GM12878 (cell line): ENCODE measurements around the gene TNS4. TPM values are rescaled to one million over a fixed set of nuclear protein-coding genes. Genes with fewer than 3 reads are reported as not detected.

Source experiments
- ATAC-seq: fragments of 200-7000 bp; cut with Tn5 transposase; 3 replicates; pipeline ENCODE4 v1.9.1; 2020; ENCODE audit warnings: mild to moderate bottlenecking, moderate library complexity
- BruUV-seq: library from RNA; stranded (reverse); fragments of 400-500 nt; replicated peaks from 2 replicates; lab custom pipeline; 2021; lab: Mats Ljungman, UMichigan
- CTCF ChIA-PET: fragments of 300-600 bp; sonication (Branson Sonifier 250); formaldehyde crosslinking; extraction: SDS; loops from one replicate; lab custom pipeline; 2021; ENCODE audit warnings: inconsistent platforms; lab: Yijun Ruan, JAX
- POLR2A ChIA-PET: fragments of 350-600 bp; formaldehyde crosslinking; extraction: SDS; loops from one replicate; lab custom pipeline; 2021; ENCODE audit warnings: inconsistent platforms; lab: Charles Lee
- RAD21 ChIA-PET: fragments of 300-600 bp; sonication (Branson Sonifier 250); formaldehyde crosslinking; loops from one replicate; lab custom pipeline; 2023; ENCODE audit warnings: antibody characterized with exemption; ENCODE audit not compliant: unreplicated experiment; lab: Charles Lee
- SMC1A ChIA-PET: fragments of 300-600 bp; sonication (Branson Sonifier 250); formaldehyde crosslinking; loops from one replicate; lab custom pipeline; 2023; ENCODE audit not compliant: unreplicated experiment, uncharacterized antibody; lab: Charles Lee
- DNase-seq: peaks from one replicate; pipeline ENCODE4 v3.0.0-alpha.2; 2011; ENCODE audit warnings: low read depth, low spot score
- FAIRE-seq: peaks from 3 replicates; lab custom pipeline; 2011; peaks lifted over from hg19 to GRCh38; lab: Jason Lieb, UNC
- H2AFZ ChIP-seq: 2 replicates; pipeline ENCODE4 v1.6.0; 2011; ENCODE audit warnings: low read depth, low read length, control low read depth; ENCODE audit not compliant: control insufficient read depth
- H3K27ac ChIP-seq: 2 replicates; pipeline ENCODE4 v1.5.1; 2011; ENCODE audit warnings: control low read depth; ENCODE audit not compliant: control insufficient read depth, insufficient read depth
- H3K27me3 ChIP-seq, 2 experiments: replicated peaks in 1 of 2; 2 replicates each; pipeline versions ENCODE4 v1.6.0 to v1.6.1; 2011; ENCODE audit warnings: low read length in 1 of 2; ENCODE audit not compliant: control insufficient read depth in 2 of 2, insufficient read depth in 2 of 2
- H3K36me3 ChIP-seq, 2 experiments: 2 replicates each; pipeline ENCODE4 v1.5.1; 2011; ENCODE audit warnings: low read length in 1 of 2; ENCODE audit not compliant: control insufficient read depth in 2 of 2, insufficient read depth in 2 of 2
- H3K4me1 ChIP-seq: 2 replicates; pipeline ENCODE4 v1.6.1; 2011; ENCODE audit warnings: mild to moderate bottlenecking, low read length, moderate library complexity, mixed read lengths; ENCODE audit not compliant: control insufficient read depth, insufficient read depth
- H3K4me2 ChIP-seq: 2 replicates; pipeline ENCODE4 v1.6.0; 2011; ENCODE audit warnings: control low read depth; ENCODE audit not compliant: control insufficient read depth, insufficient read depth
- H3K4me3 ChIP-seq: fragments of 200-600 bp; sonication (generic); 2 replicates; pipeline ENCODE4 v1.5.1; 2016
- H3K79me2 ChIP-seq: 2 replicates; pipeline ENCODE4 v1.6.0; 2011; ENCODE audit warnings: low read length; ENCODE audit not compliant: control insufficient read depth, insufficient read depth
- H3K9ac ChIP-seq: 2 replicates; pipeline ENCODE4 v1.8.0; 2011; ENCODE audit warnings: low read length, control low read depth, mixed read lengths; ENCODE audit not compliant: control insufficient read depth, insufficient read depth
- H3K9me3 ChIP-seq: replicated peaks from 3 replicates; pipeline ENCODE4 v1.5.1; 2011; ENCODE audit warnings: mild to moderate bottlenecking, low read length; ENCODE audit not compliant: control insufficient read depth, insufficient read depth
- H4K20me1 ChIP-seq: 2 replicates; pipeline ENCODE4 v1.6.0; 2011; ENCODE audit not compliant: control insufficient read depth, insufficient read depth
- ASH2L ChIP-seq: fragments of 300-600, 200-600 bp; sonication (generic); IDR thresholded peaks from 2 replicates; pipeline ENCODE4 v1.6.1; 2017; ENCODE audit warnings: low read depth, mild to moderate bottlenecking, borderline replicate concordance
- FOS ChIP-seq: IDR thresholded peaks from 3 replicates; pipeline ENCODE4 v1.6.1; 2011; ENCODE audit warnings: borderline replicate concordance; ENCODE audit not compliant: insufficient read length; ENCODE audit errors: extremely low read depth
- HDAC2 ChIP-seq: fragments of 200-600 bp; sonication (generic); IDR thresholded peaks from 2 replicates; pipeline ENCODE4 v1.6.1; 2017
- HDGF ChIP-seq: fragments of 450-650 bp; IDR thresholded peaks from 2 replicates; pipeline ENCODE4 v1.6.1; 2016; ENCODE audit warnings: antibody characterized with exemption
- IRF5 ChIP-seq: fragments of 450-650 bp; IDR thresholded peaks from 2 replicates; pipeline ENCODE4 v1.6.1; 2017; ENCODE audit warnings: borderline replicate concordance
- KAT2A ChIP-seq: conservative IDR thresholded peaks from 2 replicates; pipeline ENCODE4 v1.6.1; 2011; ENCODE audit warnings: low read depth, low read length; ENCODE audit not compliant: control insufficient read depth
- KLF5 ChIP-seq: fragments of 450-650 bp; IDR thresholded peaks from 2 replicates; pipeline ENCODE4 v1.6.1; 2014; ENCODE audit warnings: mild to moderate bottlenecking; ENCODE audit not compliant: partially characterized antibody
- MEF2B ChIP-seq: fragments of 450-650 bp; IDR thresholded peaks from 2 replicates; pipeline ENCODE4 v1.6.1; 2018; ENCODE audit warnings: mild to moderate bottlenecking, moderate library complexity; ENCODE audit not compliant: partially characterized antibody, poor library complexity, severe bottlenecking
- NR2C1 ChIP-seq: fragments of 450-650 bp; IDR thresholded peaks from 2 replicates; pipeline ENCODE4 v1.6.1; 2017; ENCODE audit warnings: antibody characterized with exemption, mild to moderate bottlenecking, moderate library complexity
- POLR2AphosphoS2 ChIP-seq: IDR thresholded peaks from 2 replicates; pipeline ENCODE4 v1.6.1; 2011; ENCODE audit warnings: low read depth, mild to moderate bottlenecking, low read length, improper control_type of control experiment, moderate library complexity
- USF1 ChIP-seq: IDR thresholded peaks from 2 replicates; pipeline ENCODE4 v1.6.1; 2011; ENCODE audit warnings: borderline replicate concordance, low read depth, mild to moderate bottlenecking, moderate library complexity, mixed read lengths, low read length; ENCODE audit not compliant: insufficient read depth; ENCODE audit errors: extremely low read length
- ZNF622 ChIP-seq: fragments of 450-650 bp; IDR thresholded peaks from 2 replicates; pipeline ENCODE4 v1.6.1; 2017; ENCODE audit warnings: mild to moderate bottlenecking, inconsistent platforms
- WGBS: methylation state at CpG from one replicate; pipeline ENCODE4 v1.1.6; 2016; ENCODE audit warnings: low lambda C conversion rate; ENCODE audit not compliant: insufficient replicate concordance, insufficient coverage; ENCODE audit errors: missing lambda C conversion rate; 5-methylcytosine and 5-hydroxymethylcytosine counted together
- in situ Hi-C: fragments of 300-500 bp; cut with MboI; formaldehyde crosslinking; loops from 9 replicates; pipeline ENCODE4 v1.14.3; 2018; ENCODE audit warnings: mixed read lengths
- intact Hi-C: fragments of 100-400 bp; cut with micrococcal nuclease; formaldehyde crosslinking; loops from one replicate; pipeline ENCODE4 v1.14.2; 2022; ENCODE audit not compliant: unreplicated experiment
- polyA plus RNA-seq, 11 experiments: library from polyadenylated mRNA; depleted of rRNA in 4 of 11; unstranded in 6 of 11; stranded (reverse) in 5 of 11; fragments of >200 nt; fragmentation: Nextera tagmentation in 4 of 11; fragmentation: Illumina TruSeq in 1 of 11; extraction: Ambion mirVana in 4 of 11; extraction: Trizol in 1 of 11; gene quantifications; 1 replicate in 1 of 11; 2 replicates in 10 of 11; pipeline versions ENCODE4 v1.2.1 to v1.2.3, GENCODE V29; 2011 to 2016; ENCODE audit warnings: inconsistent platforms in 2 of 11, missing spikeins in 2 of 11, low read depth in 1 of 11
- total RNA-seq, 4 experiments: library from RNA; depleted of rRNA in 3 of 4; stranded (reverse); fragments of >200 nt in 3 of 4; fragmentation: Illumina TruSeq in 1 of 4; extraction: Trizol in 1 of 4; gene quantifications; 2 replicates each; pipeline versions ENCODE4 v1.2.1 to v1.2.3, GENCODE V29; 2013 to 2021

The TNS4 gene
- total and polyA plus RNA-seq, 10 of the 15 experiments (the other 5 are each of a cell fraction or from before 2014, with no cell fraction given), result 0.10 to 0.90 (median 0.68) TPM; not detected in 2

- H3K27ac ChIP-seq, result no peak overlapping the region
- H3K4me3 ChIP-seq, result no peak overlapping the region
- POLR2A ChIA-PET, result interaction anchor here (0.6 to 1.5 kb wide), 4 partner anchors 12 to 96 kb away, joined by 3 to 8 read pairs (median 4); partner anchors contain the start of gene TOP2A
- H3K79me2 ChIP-seq, result no peaks in the 10 kb centered on the region
- peaks cover 18% of the 10 kb centered on the region for H3K4me1 ChIP-seq
- no peak for FAIRE-seq
- in situ Hi-C loops, result no loop called here
- H2AFZ ChIP-seq, result no peak overlapping the region
- BruUV-seq, result no TSS peak
- no peaks in the 10 kb centered on the region for H3K36me3 ChIP-seq
- H3K27me3 ChIP-seq, result no peaks in the 10 kb centered on the region
- intact Hi-C loops, result no loop called here
- H3K4me2 ChIP-seq, result no peak overlapping the region
- CTCF ChIA-PET, result interaction anchor here (1.2 kb wide), 1 partner anchor 16 kb away, joined by 3 read pairs; no protein-coding TSS in a partner anchor
- no peak for TF ChIP-seq KAT2A
- no peak for TF ChIP-seq ZNF622
- no peak for TF ChIP-seq IRF5
- TF ChIP-seq POLR2AphosphoS2, result no peak
- no peak for TF ChIP-seq NR2C1
- TF ChIP-seq USF1, result no peak
- no peak for TF ChIP-seq HDAC2
- TF ChIP-seq MEF2B, result no peak
- TF ChIP-seq ASH2L, result no peak
- TF ChIP-seq KLF5, result no peak
- no peak for TF ChIP-seq HDGF
- TF ChIP-seq FOS, result no peak
- TF ChIP-seq, all 136 proteins: peak for 0
- RAD21 ChIA-PET, result interaction anchor here (1.5 to 9.0 kb wide), 2 partner anchors 17 to 34 kb away, joined by 4 to 102 read pairs; no protein-coding TSS in a partner anchor
- no peak for DNase-seq
- Histone ChIP-seq H3K9ac (no peak overlapping the region), H4K20me1 (no peaks in the 10 kb centered on the region), H3K9me3 (no peaks in the 10 kb centered on the region)
- ATAC-seq, result no peak
- SMC1A ChIA-PET, result interaction anchor here (1.4 to 2.0 kb wide), 3 partner anchors 17 to 34 kb away, joined by 4 to 5 read pairs (median 5); no protein-coding TSS in a partner anchor
- WGBS, result 74% methylated on average over 7 of the region's 7 CpGs
Observed at GRCh38 chr17:40514013-40514875, 12.8 kb upstream of the TNS4 start.
